Caco-2 (cell line): ENCODE results near the gene CEACAM7. TPM values are rescaled to one million over a fixed set of nuclear protein-coding genes. Genes with fewer than 3 reads are reported as not detected.
A peak's percentile ranks its signal among the peaks of the same experiment; 100 is the strongest.

Experiments used
- BruUV-seq: library from RNA; stranded (reverse); fragments of 400-500 nt; replicated peaks from 2 replicates; lab custom pipeline; 2021; lab: Mats Ljungman, UMichigan
- CTCF ChIA-PET: fragments of 300-600 bp; sonication (Branson Sonifier 250); formaldehyde crosslinking; loops from one replicate; lab custom pipeline; 2022; ENCODE audit warnings: antibody characterized with exemption; lab: Charles Lee
- POLR2A ChIA-PET: fragments of 300-600 bp; sonication (Branson Sonifier 250); formaldehyde crosslinking; loops from one replicate; lab custom pipeline; 2022; ENCODE audit warnings: antibody characterized with exemption; lab: Charles Lee
- DNase-seq, 2 experiments: peaks; one replicate each; pipeline versions ENCODE4 v3.0.0 to v3.0.0-alpha.2; 2020 to 2022
- H3K27me3 ChIP-seq: replicated peaks from 2 replicates; pipeline ENCODE4 v1.6.0; 2011; ENCODE audit warnings: low read length; ENCODE audit not compliant: control insufficient read depth, insufficient read depth
- H3K36me3 ChIP-seq: 2 replicates; pipeline ENCODE4 v1.5.1; 2011; ENCODE audit warnings: low read length; ENCODE audit not compliant: control insufficient read depth, insufficient read depth
- H3K4me1 ChIP-seq: fragments of 250-450 bp; sonication (Bioruptor Pico); 2 replicates; pipeline ENCODE4 v1.5.1; 2020; ENCODE audit warnings: mild to moderate bottlenecking
- H3K4me3 ChIP-seq: 2 replicates; pipeline ENCODE4 v1.5.1; 2011; ENCODE audit warnings: low read depth, mild to moderate bottlenecking, control low read depth, low read length
- H3K9me3 ChIP-seq: fragments of 250-450 bp; sonication (Bioruptor Pico); 2 replicates; pipeline ENCODE4 v1.5.1; 2020; ENCODE audit warnings: mild to moderate bottlenecking, moderate library complexity
- H3K27ac Mint-ChIP-seq: one replicate; pipeline ENCODE4 v1.8.0; 2022; ENCODE audit warnings: mixed read lengths; ENCODE audit not compliant: unreplicated experiment
- H3K27me3 Mint-ChIP-seq: one replicate; pipeline ENCODE4 v1.8.0; 2022; ENCODE audit warnings: mixed read lengths; ENCODE audit not compliant: insufficient read depth, unreplicated experiment
- H3K36me3 Mint-ChIP-seq: one replicate; pipeline ENCODE4 v1.8.0; 2022; ENCODE audit warnings: mild to moderate bottlenecking, mixed read lengths; ENCODE audit not compliant: insufficient read depth, unreplicated experiment
- H3K4me1 Mint-ChIP-seq: one replicate; pipeline ENCODE4 v1.8.0; 2022; ENCODE audit warnings: low read depth, mixed read lengths; ENCODE audit not compliant: unreplicated experiment
- H3K4me3 Mint-ChIP-seq: one replicate; pipeline ENCODE4 v1.8.0; 2022; ENCODE audit warnings: mild to moderate bottlenecking, moderate library complexity, mixed read lengths; ENCODE audit not compliant: unreplicated experiment
- H3K9me3 Mint-ChIP-seq: one replicate; pipeline ENCODE4 v1.8.0; 2022; ENCODE audit warnings: mixed read lengths; ENCODE audit not compliant: unreplicated experiment
- intact Hi-C: fragments of 100-400 bp; cut with micrococcal nuclease; formaldehyde crosslinking; loops from one replicate; pipeline ENCODE4 v1.10.0; 2022; ENCODE audit not compliant: unreplicated experiment
- total RNA-seq: library from RNA; stranded (reverse); gene quantifications from 2 replicates; pipeline ENCODE4 v1.2.3, GENCODE V29; 2022
- TF ChIP-seq, protein P1 (sequence below), 2 experiments: fragments of 200-600 bp in 1 of 2; IDR thresholded peaks; 1 replicate in 1 of 2; 2 replicates in 1 of 2; pipeline versions ENCODE4 v1.5.1 to v1.8.0; 2011 to 2022; ENCODE audit warnings: antibody characterized with exemption in 1 of 2, control low read depth in 1 of 2, inconsistent platforms in 1 of 2, low read depth in 1 of 2, low read length in 1 of 2, mild to moderate bottlenecking in 1 of 2, moderate library complexity in 1 of 2; ENCODE audit not compliant: insufficient read depth in 1 of 2, severe bottlenecking in 1 of 2, unreplicated experiment in 1 of 2

CEACAM7 gene
- total RNA-seq, 1 experiment from 2014 or later, result not detected

DNA sequence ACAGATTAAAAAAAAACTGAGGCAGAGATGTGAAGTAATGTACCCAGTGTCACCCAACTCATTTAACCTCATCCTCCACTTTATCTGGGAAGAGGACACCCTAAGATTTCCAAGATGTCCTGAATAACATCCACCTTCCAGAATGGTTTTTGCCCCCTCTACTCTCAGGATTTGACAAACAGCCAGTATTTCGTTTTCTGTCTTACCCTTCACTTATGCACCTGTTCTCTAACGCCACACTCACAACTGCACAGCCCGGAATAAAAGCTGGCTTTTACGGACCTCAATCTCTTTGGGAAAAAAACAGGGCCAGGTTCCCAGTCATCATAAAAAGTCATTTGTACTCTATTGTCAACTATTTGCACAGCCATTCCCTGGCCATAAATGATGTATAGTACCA lies 46.1 kb upstream of the CEACAM7 start:
- Mint-ChIP-seq H3K9me3 (no peaks in the 10 kb centered on the region), H3K27ac (peak overlapping the region; percentile 77), H3K27me3 (no peaks in the 10 kb centered on the region), H3K4me1 (peaks cover 27% of the 10 kb centered on the region), H3K36me3 (no peaks in the 10 kb centered on the region), H3K4me3 (peak overlapping the region; percentile 42)
- intact Hi-C loops, result loop anchor here (1.0 kb wide), 1 partner anchor 40 kb away; no protein-coding TSS in a partner anchor
- Histone ChIP-seq H3K4me3 (no peak overlapping the region), H3K4me1 (peaks cover 32% of the 10 kb centered on the region), H3K27me3 (no peaks in the 10 kb centered on the region), H3K9me3 (no peaks in the 10 kb centered on the region), H3K36me3 (no peaks in the 10 kb centered on the region)
- no peak for DNase-seq
- ChIA-PET POLR2A (interaction anchor here (0.6 to 1.4 kb wide), 2 partner anchors 27 to 39 kb away, joined by 3 to 8 read pairs; no protein-coding TSS in a partner anchor), CTCF (interaction anchor here (1.2 to 4.2 kb wide), 2 partner anchors 27 to 41 kb away, joined by 10 to 24 read pairs; no protein-coding TSS in a partner anchor)
- TF ChIP-seq, protein P1, sequence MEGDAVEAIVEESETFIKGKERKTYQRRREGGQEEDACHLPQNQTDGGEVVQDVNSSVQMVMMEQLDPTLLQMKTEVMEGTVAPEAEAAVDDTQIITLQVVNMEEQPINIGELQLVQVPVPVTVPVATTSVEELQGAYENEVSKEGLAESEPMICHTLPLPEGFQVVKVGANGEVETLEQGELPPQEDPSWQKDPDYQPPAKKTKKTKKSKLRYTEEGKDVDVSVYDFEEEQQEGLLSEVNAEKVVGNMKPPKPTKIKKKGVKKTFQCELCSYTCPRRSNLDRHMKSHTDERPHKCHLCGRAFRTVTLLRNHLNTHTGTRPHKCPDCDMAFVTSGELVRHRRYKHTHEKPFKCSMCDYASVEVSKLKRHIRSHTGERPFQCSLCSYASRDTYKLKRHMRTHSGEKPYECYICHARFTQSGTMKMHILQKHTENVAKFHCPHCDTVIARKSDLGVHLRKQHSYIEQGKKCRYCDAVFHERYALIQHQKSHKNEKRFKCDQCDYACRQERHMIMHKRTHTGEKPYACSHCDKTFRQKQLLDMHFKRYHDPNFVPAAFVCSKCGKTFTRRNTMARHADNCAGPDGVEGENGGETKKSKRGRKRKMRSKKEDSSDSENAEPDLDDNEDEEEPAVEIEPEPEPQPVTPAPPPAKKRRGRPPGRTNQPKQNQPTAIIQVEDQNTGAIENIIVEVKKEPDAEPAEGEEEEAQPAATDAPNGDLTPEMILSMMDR (IDR thresholded peaks at IDR 0.05; ENCODE audit: insufficient read depth in 1 of 2, low read depth in 1 of 2, low read length in 1 of 2, severe bottlenecking in 1 of 2, unreplicated experiment in 1 of 2), result no peak
- BruUV-seq, result TSS peak; percentile 95

DNA sequence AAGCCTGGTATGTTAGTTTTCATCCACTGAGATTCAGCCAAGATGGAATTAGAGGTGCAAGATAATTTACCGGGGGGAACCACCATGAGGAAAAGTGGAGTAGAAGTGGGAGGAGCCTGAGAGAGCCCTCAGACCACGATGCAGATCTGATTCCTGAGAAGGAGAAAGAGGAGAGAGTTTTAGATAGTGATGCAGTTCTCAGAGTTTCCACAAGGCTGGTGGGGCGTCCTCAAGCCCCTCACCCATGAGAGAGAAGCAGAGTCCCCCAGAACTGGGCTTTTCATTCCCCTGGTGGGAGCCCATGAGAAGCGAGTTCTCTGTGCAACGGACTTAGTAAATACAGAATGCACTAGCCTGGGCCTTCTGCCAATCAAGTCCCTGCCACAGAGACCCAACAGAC lies 38.4 kb upstream of the CEACAM7 start:
- intact Hi-C loops, result no loop called here
- no peak for DNase-seq
- BruUV-seq, result no TSS peak
- H3K36me3 Mint-ChIP-seq, result no peaks in the 10 kb centered on the region
- Histone ChIP-seq H3K4me1 (no peaks in the 10 kb centered on the region), H3K4me3 (no peak overlapping the region), H3K9me3 (no peaks in the 10 kb centered on the region), H3K36me3 (no peaks in the 10 kb centered on the region), H3K27me3 (no peaks in the 10 kb centered on the region; the same call in 1 of the 2 replicates)
- H3K4me1 Mint-ChIP-seq, result no peaks in the 10 kb centered on the region
- no peak overlapping the region for H3K27ac Mint-ChIP-seq
- H3K9me3 Mint-ChIP-seq, result no peaks in the 10 kb centered on the region
- H3K4me3 Mint-ChIP-seq, result no peak overlapping the region
- TF ChIP-seq, protein P1 (IDR thresholded peaks at IDR 0.05; ENCODE audit: insufficient read depth in 1 of 2, low read depth in 1 of 2, low read length in 1 of 2, severe bottlenecking in 1 of 2, unreplicated experiment in 1 of 2), result peak in 1 of 2 experiments; percentile 24
- no peaks in the 10 kb centered on the region for H3K27me3 Mint-ChIP-seq
- ChIA-PET CTCF (no interaction called here), POLR2A (no interaction called here)

DNA sequence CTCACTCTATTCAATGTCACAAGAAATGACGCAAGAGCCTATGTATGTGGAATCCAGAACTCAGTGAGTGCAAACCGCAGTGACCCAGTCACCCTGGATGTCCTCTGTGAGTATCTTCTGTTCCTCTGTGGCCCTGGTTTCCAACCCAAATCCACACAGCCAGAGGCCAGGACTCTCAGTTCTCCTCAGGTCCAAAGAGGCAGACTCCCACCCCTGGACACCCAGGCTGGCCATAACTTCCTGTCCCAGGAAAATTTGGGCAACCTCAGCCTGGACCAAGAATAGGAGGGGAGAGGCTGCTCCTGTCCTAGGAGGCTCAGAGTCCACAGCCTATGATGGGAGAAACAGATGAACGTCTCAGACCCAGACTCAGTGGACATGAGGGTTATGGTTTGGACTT lies 32.0 kb upstream of the CEACAM7 start:
- Mint-ChIP-seq H3K4me1 (no peaks in the 10 kb centered on the region), H3K36me3 (no peaks in the 10 kb centered on the region), H3K27me3 (no peaks in the 10 kb centered on the region), H3K4me3 (no peak overlapping the region), H3K27ac (no peak overlapping the region), H3K9me3 (no peaks in the 10 kb centered on the region)
- H3K27me3 ChIP-seq, result no peaks in the 10 kb centered on the region
- no peaks in the 10 kb centered on the region for H3K4me1 ChIP-seq
- BruUV-seq, result no TSS peak
- H3K4me3 ChIP-seq, result no peak overlapping the region
- H3K9me3 ChIP-seq, result no peaks in the 10 kb centered on the region
- no peak for DNase-seq
- CTCF ChIA-PET, result no interaction called here
- POLR2A ChIA-PET, result no interaction called here
- intact Hi-C loops, result no loop called here
- no peaks in the 10 kb centered on the region for H3K36me3 ChIP-seq
- TF ChIP-seq, protein P1 (IDR thresholded peaks at IDR 0.05; ENCODE audit: insufficient read depth in 1 of 2, low read depth in 1 of 2, low read length in 1 of 2, severe bottlenecking in 1 of 2, unreplicated experiment in 1 of 2), result no peak
